HepG2 (cell line): Measurements from ENCODE around the gene NTMT1. TPM values are rescaled to one million over a fixed set of nuclear protein-coding genes. Genes with fewer than 3 reads are reported as not detected.

Experiments
- AHR ChIP-seq: IDR thresholded peaks from 2 replicates; pipeline ENCODE4 v1.6.1; 2018; ENCODE audit warnings: missing genetic modification reagents, missing compliant biosample characterization
- CAMTA2 ChIP-seq: sonication (generic); formaldehyde crosslinking; IDR thresholded peaks from 2 replicates; pipeline ENCODE4 v1.4.0; 2020; ENCODE audit warnings: mild to moderate bottlenecking, missing genetic modification reagents, borderline replicate concordance
- GABPB1 ChIP-seq: IDR thresholded peaks from 2 replicates; pipeline ENCODE4 v1.6.1; 2016; ENCODE audit warnings: mild to moderate bottlenecking, missing genetic modification reagents, moderate library complexity, missing compliant biosample characterization
- JARID2 ChIP-seq: sonication (generic); formaldehyde crosslinking; IDR thresholded peaks from 2 replicates; pipeline ENCODE4 v1.8.1; 2023; ENCODE audit warnings: missing genetic modification reagents, inconsistent platforms; ENCODE audit not compliant: insufficient replicate concordance
- SIN3B ChIP-seq: fragments of 150-350 bp; IDR thresholded peaks from 2 replicates; pipeline ENCODE4 v1.6.1; 2014; ENCODE audit warnings: low read length
- SIX1 ChIP-seq: sonication (generic); formaldehyde crosslinking; IDR thresholded peaks from 2 replicates; pipeline ENCODE4 v1.4.0; 2020; ENCODE audit warnings: missing genetic modification reagents, borderline replicate concordance
- SMAD3 ChIP-seq: sonication (generic); formaldehyde crosslinking; IDR thresholded peaks from 2 replicates; pipeline ENCODE4 v1.4.0; 2020; ENCODE audit warnings: missing genetic modification reagents
- YEATS4 ChIP-seq: sonication (generic); formaldehyde crosslinking; IDR thresholded peaks from 2 replicates; pipeline ENCODE4 v1.4.0; 2020; ENCODE audit warnings: missing genetic modification reagents, borderline replicate concordance
- ZEB1 ChIP-seq: IDR thresholded peaks from 2 replicates; pipeline ENCODE4 v1.6.1; 2012; ENCODE audit warnings: mild to moderate bottlenecking, low read depth, inconsistent platforms; ENCODE audit not compliant: insufficient replicate concordance
- ZNF160 ChIP-seq: sonication (generic); formaldehyde crosslinking; IDR thresholded peaks from 2 replicates; pipeline ENCODE4 v1.8.0; 2022; ENCODE audit warnings: mild to moderate bottlenecking, inconsistent platforms, missing genetic modification reagents
- ZNF343 ChIP-seq: sonication (generic); formaldehyde crosslinking; IDR thresholded peaks from 2 replicates; pipeline ENCODE4 v1.4.0; 2020; ENCODE audit warnings: mild to moderate bottlenecking, missing genetic modification reagents
- ZNF777 ChIP-seq: sonication (generic); formaldehyde crosslinking; IDR thresholded peaks from 2 replicates; pipeline ENCODE4 v1.4.0; 2020; ENCODE audit warnings: missing genetic modification reagents
- polyA plus RNA-seq, 8 experiments: library from polyadenylated mRNA; depleted of rRNA in 3 of 8; stranded (reverse) in 7 of 8; unstranded in 1 of 8; fragments of >200 nt; fragmentation: Illumina TruSeq in 4 of 8; extraction: Trizol in 4 of 8; gene quantifications; 2 replicates each; pipeline versions ENCODE4 v1.2.1 to v1.2.3, GENCODE V29; 2011 to 2016; ENCODE audit warnings: low read depth in 4 of 8, missing spikeins in 1 of 8, mixed read lengths in 1 of 8; ENCODE audit not compliant: insufficient read depth in 1 of 8
- total RNA-seq, 5 experiments: library from RNA; depleted of rRNA; stranded (reverse); fragments of >200 nt; fragmentation: Illumina TruSeq; extraction: Trizol; gene quantifications; 2 replicates each; pipeline ENCODE4 v1.2.3, GENCODE V29; 2016; ENCODE audit warnings: low read depth in 1 of 5
- TF ChIP-seq, protein P1 (sequence below): sonication (generic); formaldehyde crosslinking; IDR thresholded peaks from one replicate; pipeline ENCODE4 v1.5.1; 2020; ENCODE audit warnings: mild to moderate bottlenecking, missing genetic modification reagents; ENCODE audit errors: not compliant biosample characterization
- TF ChIP-seq, protein P2 (sequence below): sonication (generic); formaldehyde crosslinking; conservative IDR thresholded peaks from 2 replicates; pipeline ENCODE4 v1.8.0; 2022; ENCODE audit warnings: missing genetic modification reagents
- TF ChIP-seq, protein P3 (sequence below): sonication (generic); formaldehyde crosslinking; IDR thresholded peaks from 2 replicates; pipeline ENCODE4 v1.5.0; 2020; ENCODE audit warnings: missing genetic modification reagents
- TF ChIP-seq, protein P4 (sequence below): sonication (generic); formaldehyde crosslinking; IDR thresholded peaks from 2 replicates; pipeline ENCODE4 v1.4.0; 2020; ENCODE audit warnings: missing genetic modification reagents
- TF ChIP-seq, protein P5 (sequence below): sonication (generic); formaldehyde crosslinking; IDR thresholded peaks from 2 replicates; pipeline ENCODE4 v1.5.1; 2020; ENCODE audit warnings: missing genetic modification reagents, mild to moderate bottlenecking, borderline replicate concordance

The NTMT1 gene
- total and polyA plus RNA-seq, 2 of the 13 experiments (the other 11 are each of a cell fraction or from before 2014, with no cell fraction given): 49.1 to 53.8 TPM

DNA sequence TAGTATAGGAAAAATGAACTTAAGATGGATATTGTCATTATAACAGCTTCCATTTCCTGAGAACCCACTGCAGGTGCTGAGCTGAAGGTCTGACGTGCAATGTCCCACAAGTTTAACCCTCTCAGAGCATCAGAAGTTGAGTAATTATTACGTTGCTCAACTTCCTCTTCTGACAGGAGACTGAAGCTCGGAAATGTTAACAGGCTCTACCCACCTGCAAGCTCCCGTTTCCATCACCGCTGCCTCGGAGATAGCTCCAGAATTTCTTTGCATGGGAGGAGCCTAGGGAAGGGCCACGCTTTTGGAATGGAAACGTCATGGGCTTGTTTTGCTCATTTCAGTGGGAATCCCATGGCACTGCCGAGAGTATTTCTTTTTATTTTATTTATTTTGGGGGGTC, 1.0 kb upstream of the NTMT1 start (continued):
- TF ChIP-seq, protein P1, sequence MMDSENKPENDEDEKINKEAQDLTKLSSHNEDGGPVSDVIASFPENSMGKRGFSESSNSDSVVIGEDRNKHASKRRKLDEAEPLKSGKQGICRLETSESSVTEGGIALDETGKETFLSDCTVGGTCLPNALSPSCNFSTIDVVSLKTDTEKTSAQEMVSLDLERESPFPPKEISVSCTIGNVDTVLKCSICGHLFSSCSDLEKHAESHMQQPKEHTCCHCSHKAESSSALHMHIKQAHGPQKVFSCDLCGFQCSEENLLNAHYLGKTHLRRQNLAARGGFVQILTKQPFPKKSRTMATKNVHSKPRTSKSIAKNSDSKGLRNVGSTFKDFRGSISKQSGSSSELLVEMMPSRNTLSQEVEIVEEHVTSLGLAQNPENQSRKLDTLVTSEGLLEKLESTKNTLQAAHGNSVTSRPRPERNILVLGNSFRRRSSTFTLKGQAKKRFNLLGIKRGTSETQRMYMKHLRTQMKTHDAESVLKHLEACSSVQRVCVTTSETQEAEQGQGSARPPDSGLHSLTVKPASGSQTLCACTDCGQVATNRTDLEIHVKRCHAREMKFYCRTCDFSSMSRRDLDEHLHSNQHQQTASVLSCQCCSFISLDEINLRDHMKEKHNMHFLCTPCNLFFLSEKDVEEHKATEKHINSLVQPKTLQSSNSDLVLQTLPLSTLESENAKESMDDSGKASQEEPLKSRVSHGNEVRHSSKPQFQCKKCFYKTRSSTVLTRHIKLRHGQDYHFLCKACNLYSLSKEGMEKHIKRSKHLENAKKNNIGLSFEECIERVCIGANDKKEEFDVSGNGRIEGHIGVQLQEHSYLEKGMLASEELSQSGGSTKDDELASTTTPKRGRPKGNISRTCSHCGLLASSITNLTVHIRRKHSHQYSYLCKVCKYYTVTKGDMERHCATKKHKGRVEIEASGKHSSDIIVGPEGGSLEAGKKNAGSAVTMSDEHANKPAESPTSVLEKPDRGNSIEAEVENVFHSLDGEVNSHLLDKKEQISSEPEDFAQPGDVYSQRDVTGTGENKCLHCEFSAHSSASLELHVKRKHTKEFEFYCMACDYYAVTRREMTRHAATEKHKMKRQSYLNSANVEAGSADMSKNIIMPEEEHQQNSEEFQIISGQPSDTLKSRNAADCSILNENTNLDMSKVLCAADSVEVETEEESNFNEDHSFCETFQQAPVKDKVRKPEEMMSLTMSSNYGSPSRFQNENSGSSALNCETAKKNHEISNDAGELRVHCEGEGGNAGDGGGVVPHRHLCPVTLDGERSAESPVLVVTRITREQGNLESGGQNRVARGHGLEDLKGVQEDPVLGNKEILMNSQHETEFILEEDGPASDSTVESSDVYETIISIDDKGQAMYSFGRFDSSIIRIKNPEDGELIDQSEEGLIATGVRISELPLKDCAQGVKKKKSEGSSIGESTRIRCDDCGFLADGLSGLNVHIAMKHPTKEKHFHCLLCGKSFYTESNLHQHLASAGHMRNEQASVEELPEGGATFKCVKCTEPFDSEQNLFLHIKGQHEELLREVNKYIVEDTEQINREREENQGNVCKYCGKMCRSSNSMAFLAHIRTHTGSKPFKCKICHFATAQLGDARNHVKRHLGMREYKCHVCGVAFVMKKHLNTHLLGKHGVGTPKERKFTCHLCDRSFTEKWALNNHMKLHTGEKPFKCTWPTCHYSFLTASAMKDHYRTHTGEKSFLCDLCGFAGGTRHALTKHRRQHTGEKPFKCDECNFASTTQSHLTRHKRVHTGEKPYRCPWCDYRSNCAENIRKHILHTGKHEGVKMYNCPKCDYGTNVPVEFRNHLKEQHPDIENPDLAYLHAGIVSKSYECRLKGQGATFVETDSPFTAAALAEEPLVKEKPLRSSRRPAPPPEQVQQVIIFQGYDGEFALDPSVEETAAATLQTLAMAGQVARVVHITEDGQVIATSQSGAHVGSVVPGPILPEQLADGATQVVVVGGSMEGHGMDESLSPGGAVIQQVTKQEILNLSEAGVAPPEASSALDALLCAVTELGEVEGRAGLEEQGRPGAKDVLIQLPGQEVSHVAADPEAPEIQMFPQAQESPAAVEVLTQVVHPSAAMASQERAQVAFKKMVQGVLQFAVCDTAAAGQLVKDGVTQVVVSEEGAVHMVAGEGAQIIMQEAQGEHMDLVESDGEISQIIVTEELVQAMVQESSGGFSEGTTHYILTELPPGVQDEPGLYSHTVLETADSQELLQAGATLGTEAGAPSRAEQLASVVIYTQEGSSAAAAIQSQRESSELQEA (CRISPR knock-in tag): no peak
- TF ChIP-seq, protein P2, sequence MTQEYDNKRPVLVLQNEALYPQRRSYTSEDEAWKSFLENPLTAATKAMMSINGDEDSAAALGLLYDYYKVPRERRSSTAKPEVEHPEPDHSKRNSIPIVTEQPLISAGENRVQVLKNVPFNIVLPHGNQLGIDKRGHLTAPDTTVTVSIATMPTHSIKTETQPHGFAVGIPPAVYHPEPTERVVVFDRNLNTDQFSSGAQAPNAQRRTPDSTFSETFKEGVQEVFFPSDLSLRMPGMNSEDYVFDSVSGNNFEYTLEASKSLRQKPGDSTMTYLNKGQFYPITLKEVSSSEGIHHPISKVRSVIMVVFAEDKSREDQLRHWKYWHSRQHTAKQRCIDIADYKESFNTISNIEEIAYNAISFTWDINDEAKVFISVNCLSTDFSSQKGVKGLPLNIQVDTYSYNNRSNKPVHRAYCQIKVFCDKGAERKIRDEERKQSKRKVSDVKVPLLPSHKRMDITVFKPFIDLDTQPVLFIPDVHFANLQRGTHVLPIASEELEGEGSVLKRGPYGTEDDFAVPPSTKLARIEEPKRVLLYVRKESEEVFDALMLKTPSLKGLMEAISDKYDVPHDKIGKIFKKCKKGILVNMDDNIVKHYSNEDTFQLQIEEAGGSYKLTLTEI: no peak
- no peak for TF ChIP-seq JARID2
- peak; percentile 16 for TF ChIP-seq ZEB1
- no peak for TF ChIP-seq ZNF777 (CRISPR knock-in tag)
- TF ChIP-seq AHR (CRISPR knock-in tag): no peak
- TF ChIP-seq, protein P3, sequence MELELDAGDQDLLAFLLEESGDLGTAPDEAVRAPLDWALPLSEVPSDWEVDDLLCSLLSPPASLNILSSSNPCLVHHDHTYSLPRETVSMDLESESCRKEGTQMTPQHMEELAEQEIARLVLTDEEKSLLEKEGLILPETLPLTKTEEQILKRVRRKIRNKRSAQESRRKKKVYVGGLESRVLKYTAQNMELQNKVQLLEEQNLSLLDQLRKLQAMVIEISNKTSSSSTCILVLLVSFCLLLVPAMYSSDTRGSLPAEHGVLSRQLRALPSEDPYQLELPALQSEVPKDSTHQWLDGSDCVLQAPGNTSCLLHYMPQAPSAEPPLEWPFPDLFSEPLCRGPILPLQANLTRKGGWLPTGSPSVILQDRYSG: no peak
- TF ChIP-seq YEATS4 (CRISPR knock-in tag): no peak
- TF ChIP-seq ZNF160 (CRISPR knock-in tag): no peak
- no peak for TF ChIP-seq ZNF343 (CRISPR knock-in tag)
- no peak for TF ChIP-seq SMAD3 (CRISPR knock-in tag)
- no peak for TF ChIP-seq SIX1 (CRISPR knock-in tag)
- TF ChIP-seq GABPB1 (CRISPR knock-in tag): peak; percentile 38; the same call in 1 of the 2 replicates
- TF ChIP-seq SIN3B: no peak
- TF ChIP-seq CAMTA2 (CRISPR knock-in tag): no peak
- TF ChIP-seq, protein P4, sequence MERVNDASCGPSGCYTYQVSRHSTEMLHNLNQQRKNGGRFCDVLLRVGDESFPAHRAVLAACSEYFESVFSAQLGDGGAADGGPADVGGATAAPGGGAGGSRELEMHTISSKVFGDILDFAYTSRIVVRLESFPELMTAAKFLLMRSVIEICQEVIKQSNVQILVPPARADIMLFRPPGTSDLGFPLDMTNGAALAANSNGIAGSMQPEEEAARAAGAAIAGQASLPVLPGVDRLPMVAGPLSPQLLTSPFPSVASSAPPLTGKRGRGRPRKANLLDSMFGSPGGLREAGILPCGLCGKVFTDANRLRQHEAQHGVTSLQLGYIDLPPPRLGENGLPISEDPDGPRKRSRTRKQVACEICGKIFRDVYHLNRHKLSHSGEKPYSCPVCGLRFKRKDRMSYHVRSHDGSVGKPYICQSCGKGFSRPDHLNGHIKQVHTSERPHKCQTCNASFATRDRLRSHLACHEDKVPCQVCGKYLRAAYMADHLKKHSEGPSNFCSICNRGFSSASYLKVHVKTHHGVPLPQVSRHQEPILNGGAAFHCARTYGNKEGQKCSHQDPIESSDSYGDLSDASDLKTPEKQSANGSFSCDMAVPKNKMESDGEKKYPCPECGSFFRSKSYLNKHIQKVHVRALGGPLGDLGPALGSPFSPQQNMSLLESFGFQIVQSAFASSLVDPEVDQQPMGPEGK (CRISPR knock-in tag): no peak
- TF ChIP-seq, protein P5, sequence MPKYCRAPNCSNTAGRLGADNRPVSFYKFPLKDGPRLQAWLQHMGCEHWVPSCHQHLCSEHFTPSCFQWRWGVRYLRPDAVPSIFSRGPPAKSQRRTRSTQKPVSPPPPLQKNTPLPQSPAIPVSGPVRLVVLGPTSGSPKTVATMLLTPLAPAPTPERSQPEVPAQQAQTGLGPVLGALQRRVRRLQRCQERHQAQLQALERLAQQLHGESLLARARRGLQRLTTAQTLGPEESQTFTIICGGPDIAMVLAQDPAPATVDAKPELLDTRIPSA (CRISPR knock-in tag): no peak
